Stomach smooth muscle (tissue), 2 donors: ENCODE data around the gene DENND5A.
"Not testable (repeated sequence)": the region's sequence is repeated elsewhere in the genome, so short reads cannot be mapped to it uniquely, and the experiment has no call there.

Source experiments
- H3K27ac ChIP-seq: one replicate; pipeline ENCODE4 v1.7.0; 2013; ENCODE audit warnings: mild to moderate bottlenecking, low read length, inconsistent platforms
- H3K27me3 ChIP-seq, 2 donors: one replicate each; pipeline ENCODE4 v1.7.0; 2013; ENCODE audit warnings: low read length in 2 of 2; ENCODE audit not compliant: insufficient read depth in 2 of 2, control insufficient read depth in 1 of 2
- H3K36me3 ChIP-seq, 2 donors: one replicate each; pipeline ENCODE4 v1.7.0; 2013; ENCODE audit warnings: low read length in 2 of 2; ENCODE audit not compliant: control insufficient read depth in 2 of 2, insufficient read depth in 2 of 2
- H3K4me1 ChIP-seq: one replicate; pipeline ENCODE4 v1.7.0; 2013; ENCODE audit warnings: low read length; ENCODE audit not compliant: control insufficient read depth, insufficient read depth
- H3K4me3 ChIP-seq, 2 donors: one replicate each; pipeline ENCODE4 v1.7.0; 2013; ENCODE audit warnings: low read length in 2 of 2
- H3K9ac ChIP-seq, 2 donors: one replicate each; pipeline ENCODE4 v1.7.0; 2013; ENCODE audit warnings: low read length in 2 of 2, mild to moderate bottlenecking in 1 of 2
- H3K9me3 ChIP-seq, 2 donors: one replicate each; pipeline ENCODE4 v1.7.0; 2013; ENCODE audit warnings: low read length in 2 of 2; ENCODE audit not compliant: control insufficient read depth in 2 of 2
- donor health status: healthy.
- donor health status: Pancreatic carcinoma.

The DENND5A gene

GRCh38 chr11:9200471-9200870 lies 64.7 kb downstream of the DENND5A start:
- H3K4me3 ChIP-seq = no peak overlapping the region
- no peak overlapping the region for H3K27ac ChIP-seq
- H3K27me3 ChIP-seq = no peaks in the 10 kb centered on the region
- H3K9ac ChIP-seq = no peak overlapping the region
- peaks cover 11 to 16% of the 10 kb centered on the region in 2 donors for H3K36me3 ChIP-seq
- no peaks in the 10 kb centered on the region for H3K4me1 ChIP-seq
- no peaks in the 10 kb centered on the region for H3K9me3 ChIP-seq

GRCh38 chr11:9193316-9193715 lies 71.8 kb downstream of the DENND5A start:
- Histone ChIP-seq H3K4me1 (no peaks in the 10 kb centered on the region), H3K27ac (no peak overlapping the region), H3K36me3 (peaks cover 9% of the 10 kb centered on the region in 2 donors), H3K9me3 (no peaks in the 10 kb centered on the region), H3K9ac (no peak overlapping the region), H3K4me3 (no peak overlapping the region), H3K27me3 (no peaks in the 10 kb centered on the region)

GRCh38 chr11:9192561-9192960 lies 72.6 kb downstream of the DENND5A start:
- Histone ChIP-seq H3K9me3 (no peaks in the 10 kb centered on the region), H3K4me1 (no peaks in the 10 kb centered on the region), H3K27ac (no peak overlapping the region), H3K36me3 (peaks cover 6 to 14% of the 10 kb centered on the region in 2 donors), H3K9ac (no peak overlapping the region), H3K4me3 (no peak overlapping the region), H3K27me3 (no peaks in the 10 kb centered on the region)

DNA sequence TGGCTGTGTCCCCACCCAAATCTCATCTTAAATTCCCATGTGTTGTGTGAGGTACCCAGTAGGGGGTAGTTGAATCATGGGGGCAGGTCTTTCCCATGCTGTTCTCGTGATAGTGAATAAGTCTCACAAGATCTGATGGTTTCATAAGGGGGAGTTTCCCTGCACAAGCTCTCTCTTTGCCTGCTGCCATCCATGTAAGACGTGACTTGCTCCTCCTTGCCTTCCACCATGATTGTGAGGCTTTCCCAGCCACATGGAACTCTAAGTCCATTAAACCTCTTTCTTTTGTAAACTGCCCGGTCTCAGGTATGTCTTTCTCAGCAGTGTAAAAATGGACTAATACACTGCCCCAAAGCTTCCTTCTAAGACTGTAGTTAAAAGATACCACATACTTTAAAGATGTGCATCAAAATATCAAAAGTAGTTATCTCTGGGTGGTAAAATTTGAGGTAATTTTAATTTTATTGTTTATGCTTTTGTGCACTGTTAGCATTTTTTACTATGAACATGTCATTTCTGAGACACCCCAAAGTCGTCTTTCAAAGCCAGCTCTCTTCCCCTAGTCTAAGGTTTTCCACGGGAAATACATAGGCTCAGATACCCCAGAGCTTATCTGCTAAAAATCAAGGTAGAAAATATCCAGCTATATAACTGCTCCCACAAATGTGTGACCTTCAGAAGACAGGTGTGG lies 74.7 kb downstream of the DENND5A start:
- H3K4me1 ChIP-seq = not testable (repeated sequence)
- peaks cover 6 to 14% of the 10 kb centered on the region in 2 donors for H3K36me3 ChIP-seq

DNA sequence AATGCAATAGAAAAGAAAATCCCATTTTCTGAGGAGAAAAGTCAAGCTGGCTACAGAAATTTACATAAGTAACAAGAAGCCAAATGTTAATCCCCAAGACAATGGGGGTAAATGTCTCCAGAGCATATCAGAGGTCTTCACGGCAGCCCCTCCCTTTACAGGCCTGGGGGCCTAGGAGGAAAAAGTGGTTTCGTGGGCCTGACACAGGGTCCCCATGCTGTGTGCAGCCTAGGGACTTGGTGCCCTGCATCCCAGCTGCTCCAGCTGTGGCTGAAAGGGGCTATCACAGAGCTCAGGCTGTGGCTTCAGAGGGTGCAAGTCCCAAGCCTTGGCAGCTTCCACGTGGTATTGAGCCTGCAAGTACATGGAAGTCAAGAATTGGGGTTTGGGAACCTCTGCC lies 76.3 kb downstream of the DENND5A start:
- H3K9me3 ChIP-seq, H3K27ac ChIP-seq, H3K4me3 ChIP-seq, H3K4me1 ChIP-seq, H3K27me3 ChIP-seq, H3K9ac ChIP-seq: not testable (repeated sequence)
- peaks cover 3 to 14% of the 10 kb centered on the region in 2 donors for H3K36me3 ChIP-seq

More for the DNA sequence above, 74.7 kb downstream of the DENND5A start:
- H3K9me3 ChIP-seq, H3K4me3 ChIP-seq, H3K9ac ChIP-seq, H3K27ac ChIP-seq, H3K27me3 ChIP-seq: not testable (repeated sequence)

GRCh38 chr11:9187616-9188015 lies 77.5 kb downstream of the DENND5A start:
- Histone ChIP-seq H3K9ac (no peak overlapping the region), H3K9me3 (no peaks in the 10 kb centered on the region), H3K36me3 (peaks cover 0 to 9% of the 10 kb centered on the region in 2 donors), H3K4me3 (no peak overlapping the region), H3K27me3 (no peaks in the 10 kb centered on the region), H3K27ac (no peak overlapping the region), H3K4me1 (no peaks in the 10 kb centered on the region)

GRCh38 chr11:9184516-9184915 lies 80.6 kb downstream of the DENND5A start:
- peaks cover 3 to 9% of the 10 kb centered on the region in 2 donors for H3K36me3 ChIP-seq
- no peaks in the 10 kb centered on the region for H3K4me1 ChIP-seq
- H3K9me3 ChIP-seq = no peaks in the 10 kb centered on the region
- no peak overlapping the region for H3K9ac ChIP-seq
- no peak overlapping the region for H3K4me3 ChIP-seq
- H3K27ac ChIP-seq = no peak overlapping the region
- H3K27me3 ChIP-seq = no peaks in the 10 kb centered on the region

DNA sequence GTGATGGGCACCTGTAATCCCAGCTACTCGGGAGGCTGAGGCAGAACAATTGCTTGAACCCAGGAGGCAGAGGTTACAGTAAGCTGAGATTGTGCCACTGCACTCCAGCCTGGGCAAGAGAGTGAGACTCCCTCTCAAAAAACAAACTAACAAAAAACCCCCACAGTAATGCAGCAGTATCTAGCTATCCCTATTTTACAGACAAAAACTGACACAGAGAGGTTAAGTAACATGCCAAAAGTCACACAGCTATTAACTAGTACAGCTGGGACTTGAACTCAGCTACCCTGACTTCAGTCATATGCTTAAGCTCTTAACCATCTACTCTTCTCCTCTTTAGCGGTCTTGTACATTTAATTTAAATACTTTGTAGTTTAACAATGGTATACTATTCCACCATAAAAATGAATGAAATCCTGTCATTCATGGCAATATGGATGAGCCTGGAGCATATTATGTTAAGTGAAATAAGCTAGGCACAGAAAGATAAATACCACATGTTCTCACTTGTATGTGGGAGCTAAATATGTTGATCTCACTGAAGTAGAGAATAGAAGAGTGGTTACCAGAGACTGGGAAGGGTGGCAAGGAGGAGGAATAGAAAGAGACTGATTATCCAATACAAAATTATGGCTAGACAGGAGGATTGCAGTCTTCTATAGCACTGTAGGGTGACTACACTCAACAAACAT lies 82.8 kb downstream of the DENND5A start:
- H3K4me1 ChIP-seq = no peaks in the 10 kb centered on the region
- no peak overlapping the region for H3K27ac ChIP-seq
- no peak overlapping the region for H3K9ac ChIP-seq
- no peaks in the 10 kb centered on the region for H3K9me3 ChIP-seq
- no peak overlapping the region for H3K4me3 ChIP-seq
- peaks cover 11 to 15% of the 10 kb centered on the region in 2 donors for H3K36me3 ChIP-seq
- H3K27me3 ChIP-seq = no peaks in the 10 kb centered on the region

DNA sequence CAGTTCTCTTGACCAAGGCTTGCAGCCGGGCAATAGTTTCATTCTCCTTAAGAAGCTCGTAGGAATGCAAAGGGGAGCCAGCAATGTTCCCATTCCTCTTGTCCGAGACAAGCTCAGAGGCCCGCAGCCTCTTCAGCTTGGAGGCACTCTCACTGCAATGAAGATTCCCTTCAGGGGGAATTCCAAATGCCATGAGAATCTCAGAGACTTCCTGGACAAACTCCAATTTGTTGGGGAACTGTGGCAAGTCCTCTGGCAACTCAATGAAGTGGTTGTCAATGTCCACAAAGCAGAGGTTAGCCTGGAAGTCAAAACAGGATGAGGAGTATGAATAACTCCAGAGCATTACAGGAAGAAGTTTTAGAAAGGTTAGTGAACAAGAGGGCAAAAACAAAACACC lies 84.4 kb downstream of the DENND5A start:
- no peaks in the 10 kb centered on the region for H3K4me1 ChIP-seq
- no peak overlapping the region for H3K9ac ChIP-seq
- peaks cover 11 to 22% of the 10 kb centered on the region in 2 donors for H3K36me3 ChIP-seq
- H3K4me3 ChIP-seq = no peak overlapping the region
- no peaks in the 10 kb centered on the region for H3K9me3 ChIP-seq
- no peak overlapping the region for H3K27ac ChIP-seq
- no peaks in the 10 kb centered on the region for H3K27me3 ChIP-seq

DNA sequence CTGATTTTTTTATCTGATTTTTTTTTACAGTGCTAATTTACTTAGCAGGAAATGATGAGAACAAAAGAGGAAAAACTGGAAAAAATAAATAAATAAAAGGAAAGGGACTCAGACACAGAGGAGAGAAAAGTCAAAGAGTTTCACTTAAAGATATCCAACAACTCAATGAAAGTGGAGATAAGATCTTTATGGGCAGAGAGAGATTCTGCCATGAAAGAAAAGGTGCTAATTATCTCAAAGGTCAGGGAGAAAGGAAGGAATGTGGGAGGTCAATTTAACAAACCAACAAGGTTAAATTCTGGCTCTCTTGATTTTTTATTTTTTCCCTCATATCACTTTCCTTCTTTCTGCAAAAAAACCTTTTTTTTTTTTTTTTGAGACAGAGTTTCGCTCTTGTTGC lies 86.0 kb downstream of the DENND5A start:
- no peak overlapping the region for H3K27ac ChIP-seq
- no peak overlapping the region for H3K4me3 ChIP-seq
- peaks cover 11 to 22% of the 10 kb centered on the region in 2 donors for H3K36me3 ChIP-seq
- H3K27me3 ChIP-seq = no peaks in the 10 kb centered on the region
- H3K9me3 ChIP-seq = no peaks in the 10 kb centered on the region
- H3K4me1 ChIP-seq = no peaks in the 10 kb centered on the region
- no peak overlapping the region for H3K9ac ChIP-seq

DNA sequence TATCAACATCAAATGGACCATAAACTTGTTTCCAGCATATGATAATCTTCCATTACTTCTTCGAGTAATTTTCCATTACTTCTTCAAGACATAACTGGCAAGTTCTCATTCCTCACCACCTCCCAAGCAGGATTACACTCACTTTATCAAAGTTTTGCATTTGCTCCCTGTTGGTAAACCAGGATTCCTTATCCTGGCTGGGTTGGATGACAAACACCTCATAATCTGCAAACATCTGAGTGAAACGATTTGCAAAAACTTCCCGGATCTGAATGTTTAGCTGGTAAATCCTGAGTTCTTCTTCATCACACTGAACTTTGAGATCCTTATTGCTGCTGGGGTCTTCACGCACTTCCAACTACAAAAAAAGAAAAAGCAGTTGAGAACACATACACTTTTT lies 86.4 kb downstream of the DENND5A start:
- no peak overlapping the region for H3K27ac ChIP-seq
- no peak overlapping the region for H3K4me3 ChIP-seq
- no peaks in the 10 kb centered on the region for H3K4me1 ChIP-seq
- H3K36me3 ChIP-seq = peaks cover 11 to 22% of the 10 kb centered on the region in 2 donors
- no peak overlapping the region for H3K9ac ChIP-seq
- no peaks in the 10 kb centered on the region for H3K9me3 ChIP-seq
- no peaks in the 10 kb centered on the region for H3K27me3 ChIP-seq
